RWPE2 (cell line): ENCODE results near the gene SLC31A2.

Experiments
- ATAC-seq: fragments of 200-7000 bp; cut with Tn5 transposase; 3 replicates; pipeline ENCODE4 v1.9.1; 2021; ENCODE audit warnings: low read depth
- DNase-seq: peaks from one replicate; pipeline ENCODE4 v3.0.0-alpha.2; 2020; ENCODE audit warnings: low spot score
- H3K27ac ChIP-seq: fragments of 450-650 bp; 2 replicates; pipeline ENCODE4 v1.5.1; 2017; ENCODE audit warnings: mild to moderate bottlenecking; ENCODE audit not compliant: poor library complexity, severe bottlenecking
- H3K27me3 ChIP-seq: fragments of 250-450 bp; sonication (Bioruptor Pico); 2 replicates; pipeline ENCODE4 v1.5.1; 2021; ENCODE audit warnings: mild to moderate bottlenecking, moderate library complexity; ENCODE audit not compliant: insufficient read depth, poor library complexity, severe bottlenecking
- H3K36me3 ChIP-seq: fragments of 250-450 bp; sonication (Bioruptor Pico); 2 replicates; pipeline ENCODE4 v1.5.1; 2020; ENCODE audit warnings: low read depth, mild to moderate bottlenecking, moderate library complexity
- H3K4me1 ChIP-seq: fragments of 250-450 bp; sonication (Bioruptor Pico); 2 replicates; pipeline ENCODE4 v1.5.1; 2021; ENCODE audit warnings: mild to moderate bottlenecking, moderate library complexity; ENCODE audit not compliant: insufficient read depth, poor library complexity, severe bottlenecking
- H3K4me3 ChIP-seq: fragments of 250-450 bp; sonication (Bioruptor Pico); 2 replicates; pipeline ENCODE4 v1.5.1; 2021; ENCODE audit warnings: mild to moderate bottlenecking, moderate library complexity; ENCODE audit not compliant: severe bottlenecking
- H3K9me3 ChIP-seq: fragments of 250-450 bp; sonication (Bioruptor Pico); 2 replicates; pipeline ENCODE4 v1.5.1; 2021; ENCODE audit warnings: mild to moderate bottlenecking, moderate library complexity; ENCODE audit not compliant: severe bottlenecking
- CTCF ChIP-seq: fragments of 450-650 bp; IDR thresholded peaks from one replicate; pipeline ENCODE4 v1.5.1; 2017; ENCODE audit warnings: mild to moderate bottlenecking, moderate library complexity; ENCODE audit not compliant: poor library complexity, severe bottlenecking

SLC31A2 gene

GRCh38 chr9:113125386-113126035 lies 25.3 kb upstream of the SLC31A2 start:
- Histone ChIP-seq H3K36me3 (no peaks in the 10 kb centered on the region), H3K27ac (no peak overlapping the region), H3K9me3 (no peaks in the 10 kb centered on the region), H3K4me3 (no peak overlapping the region), H3K4me1 (no peaks in the 10 kb centered on the region), H3K27me3 (no peaks in the 10 kb centered on the region)
- DNase-seq: no peak
- ATAC-seq: no peak
- TF ChIP-seq CTCF: no peak

GRCh38 chr9:113129466-113129865 lies 21.3 kb upstream of the SLC31A2 start:
- ATAC-seq: no peak
- no peaks in the 10 kb centered on the region for H3K27me3 ChIP-seq

GRCh38 chr9:113129884-113130283 lies 20.9 kb upstream of the SLC31A2 start:
- H3K9me3 ChIP-seq: no peaks in the 10 kb centered on the region
- no peaks in the 10 kb centered on the region for H3K36me3 ChIP-seq
- DNase-seq (no peak), ATAC-seq (no peak)
- H3K27ac ChIP-seq: no peak overlapping the region
- no peaks in the 10 kb centered on the region for H3K27me3 ChIP-seq
- no peaks in the 10 kb centered on the region for H3K4me1 ChIP-seq
- no peak for TF ChIP-seq CTCF
- no peak overlapping the region for H3K4me3 ChIP-seq

More at GRCh38 chr9:113129466-113129865, 21.3 kb upstream of the SLC31A2 start:
- Histone ChIP-seq H3K36me3 (no peaks in the 10 kb centered on the region), H3K4me1 (no peaks in the 10 kb centered on the region), H3K9me3 (no peaks in the 10 kb centered on the region), H3K27ac (no peak overlapping the region), H3K4me3 (no peak overlapping the region)
- no peak for DNase-seq
- no peak for TF ChIP-seq CTCF

- no peak overlapping the region for H3K4me3 ChIP-seq
- no peaks in the 10 kb centered on the region for H3K4me1 ChIP-seq
- no peaks in the 10 kb centered on the region for H3K36me3 ChIP-seq
- ATAC-seq: no peak
- DNase-seq: no peak
- H3K27me3 ChIP-seq: no peaks in the 10 kb centered on the region
- no peak overlapping the region for H3K27ac ChIP-seq
- no peak for TF ChIP-seq CTCF
- no peaks in the 10 kb centered on the region for H3K9me3 ChIP-seq
Observed at GRCh38 chr9:113131689-113132151, 19.1 kb upstream of the SLC31A2 start.
